Loucy (cell line): ENCODE data around the gene PHKB.

Experiments used
- H2AFZ ChIP-seq: fragments of 200-600 bp; sonication (generic); 2 replicates; pipeline ENCODE4 v1.6.0; 2016; ENCODE audit warnings: antibody characterized with exemption, mild to moderate bottlenecking, low read length, moderate library complexity
- H3F3A ChIP-seq: fragments of 200-600 bp; 2 replicates; pipeline ENCODE4 v1.6.0; 2016; ENCODE audit warnings: antibody characterized with exemption, low read depth, mild to moderate bottlenecking
- H3K27me3 ChIP-seq: fragments of 200-600 bp; sonication (generic); 2 replicates; pipeline ENCODE4 v1.6.1; 2014; ENCODE audit warnings: low read length, mild to moderate bottlenecking; ENCODE audit not compliant: insufficient read depth, poor library complexity, severe bottlenecking
- H3K36me3 ChIP-seq: fragments of 200-600 bp; sonication (generic); 2 replicates; pipeline ENCODE4 v1.6.1; 2016; ENCODE audit warnings: low read length; ENCODE audit not compliant: insufficient read depth
- H3K4me1 ChIP-seq: fragments of 200-600 bp; sonication (generic); 2 replicates; pipeline ENCODE4 v1.5.1; 2014; ENCODE audit warnings: low read length, mild to moderate bottlenecking; ENCODE audit not compliant: insufficient read depth, poor library complexity, severe bottlenecking
- H3K4me2 ChIP-seq: fragments of 200-600 bp; sonication (generic); 2 replicates; pipeline ENCODE4 v1.6.0; 2014; ENCODE audit warnings: antibody characterized with exemption, low read length, low read depth, mild to moderate bottlenecking; ENCODE audit not compliant: poor library complexity, severe bottlenecking
- H3K4me3 ChIP-seq: fragments of 200-600 bp; sonication (generic); 2 replicates; pipeline ENCODE4 v1.5.1; 2014; ENCODE audit warnings: low read length, mild to moderate bottlenecking, mixed read lengths; ENCODE audit not compliant: poor library complexity, severe bottlenecking
- H3K79me2 ChIP-seq: fragments of 200-600 bp; sonication (generic); 2 replicates; pipeline ENCODE4 v1.6.1; 2014; ENCODE audit warnings: low read length; ENCODE audit not compliant: insufficient read depth
- H3K9ac ChIP-seq: fragments of 200-600 bp; sonication (generic); 2 replicates; pipeline ENCODE4 v1.6.0; 2014; ENCODE audit warnings: mild to moderate bottlenecking, low read depth, low read length, moderate library complexity; ENCODE audit not compliant: poor library complexity, severe bottlenecking
- H3K9me2 ChIP-seq: fragments of 200-600 bp; sonication (generic); replicated peaks from 2 replicates; pipeline ENCODE4 v1.6.1; 2016; ENCODE audit warnings: low read depth, low read length, mixed read lengths
- H3K9me3 ChIP-seq: fragments of 200-600 bp; sonication (generic); 2 replicates; pipeline ENCODE4 v1.6.1; 2014; ENCODE audit warnings: mild to moderate bottlenecking, antibody characterized with exemption, low read length, low read depth; ENCODE audit not compliant: insufficient read depth
- H4K20me1 ChIP-seq: fragments of 200-600 bp; sonication (generic); 2 replicates; pipeline ENCODE4 v1.6.0; 2014; ENCODE audit warnings: antibody characterized with exemption, low read length, mild to moderate bottlenecking; ENCODE audit not compliant: insufficient read depth, poor library complexity, severe bottlenecking
- EZH2phosphoT487 ChIP-seq: fragments of 200-600 bp; IDR thresholded peaks from 2 replicates; pipeline ENCODE4 v1.6.1; 2018; ENCODE audit warnings: antibody characterized with exemption, mild to moderate bottlenecking, moderate library complexity, borderline replicate concordance
- TF ChIP-seq, protein P1 (sequence below): fragments of 200-600 bp; sonication (generic); conservative IDR thresholded peaks from 2 replicates; pipeline ENCODE4 v1.5.1; 2014; ENCODE audit warnings: mild to moderate bottlenecking, antibody characterized with exemption, low read length

The PHKB gene

DNA sequence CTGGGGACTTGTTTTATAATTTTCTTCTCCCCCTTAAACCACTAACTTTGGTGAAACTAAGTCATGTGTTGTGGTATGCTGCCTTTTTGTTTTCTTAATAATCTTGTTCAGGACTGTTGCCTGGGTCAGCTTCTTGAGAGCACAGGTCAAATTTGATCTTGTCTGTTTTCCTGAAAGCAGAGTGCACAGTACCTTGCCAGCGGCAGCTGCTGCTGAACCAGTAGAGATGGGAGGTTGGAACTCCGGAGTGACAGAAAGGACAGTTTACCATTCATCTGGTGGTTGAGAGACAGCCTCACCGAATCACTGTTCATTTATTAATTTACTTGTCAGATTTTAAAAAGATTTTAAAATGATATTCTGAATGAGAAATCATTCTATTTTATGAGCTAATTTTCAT is 125.0 kb downstream of the PHKB start:
- H4K20me1 ChIP-seq, result no peaks in the 10 kb centered on the region
- H2AFZ ChIP-seq, result no peak overlapping the region
- H3K27me3 ChIP-seq, result no peaks in the 10 kb centered on the region
- H3K4me3 ChIP-seq, result no peak overlapping the region
- no peak overlapping the region for H3K4me2 ChIP-seq
- H3K9me3 ChIP-seq, result no peaks in the 10 kb centered on the region
- TF ChIP-seq, protein P1, sequence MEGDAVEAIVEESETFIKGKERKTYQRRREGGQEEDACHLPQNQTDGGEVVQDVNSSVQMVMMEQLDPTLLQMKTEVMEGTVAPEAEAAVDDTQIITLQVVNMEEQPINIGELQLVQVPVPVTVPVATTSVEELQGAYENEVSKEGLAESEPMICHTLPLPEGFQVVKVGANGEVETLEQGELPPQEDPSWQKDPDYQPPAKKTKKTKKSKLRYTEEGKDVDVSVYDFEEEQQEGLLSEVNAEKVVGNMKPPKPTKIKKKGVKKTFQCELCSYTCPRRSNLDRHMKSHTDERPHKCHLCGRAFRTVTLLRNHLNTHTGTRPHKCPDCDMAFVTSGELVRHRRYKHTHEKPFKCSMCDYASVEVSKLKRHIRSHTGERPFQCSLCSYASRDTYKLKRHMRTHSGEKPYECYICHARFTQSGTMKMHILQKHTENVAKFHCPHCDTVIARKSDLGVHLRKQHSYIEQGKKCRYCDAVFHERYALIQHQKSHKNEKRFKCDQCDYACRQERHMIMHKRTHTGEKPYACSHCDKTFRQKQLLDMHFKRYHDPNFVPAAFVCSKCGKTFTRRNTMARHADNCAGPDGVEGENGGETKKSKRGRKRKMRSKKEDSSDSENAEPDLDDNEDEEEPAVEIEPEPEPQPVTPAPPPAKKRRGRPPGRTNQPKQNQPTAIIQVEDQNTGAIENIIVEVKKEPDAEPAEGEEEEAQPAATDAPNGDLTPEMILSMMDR, result no peak
- H3K9ac ChIP-seq, result no peak overlapping the region
- H3F3A ChIP-seq, result no peaks in the 10 kb centered on the region
- H3K36me3 ChIP-seq, result peaks cover 22% of the 10 kb centered on the region; the same call in 1 of the 2 replicates
- no peaks in the 10 kb centered on the region for H3K4me1 ChIP-seq
- no peaks in the 10 kb centered on the region for H3K9me2 ChIP-seq
- H3K79me2 ChIP-seq, result no peaks in the 10 kb centered on the region

DNA sequence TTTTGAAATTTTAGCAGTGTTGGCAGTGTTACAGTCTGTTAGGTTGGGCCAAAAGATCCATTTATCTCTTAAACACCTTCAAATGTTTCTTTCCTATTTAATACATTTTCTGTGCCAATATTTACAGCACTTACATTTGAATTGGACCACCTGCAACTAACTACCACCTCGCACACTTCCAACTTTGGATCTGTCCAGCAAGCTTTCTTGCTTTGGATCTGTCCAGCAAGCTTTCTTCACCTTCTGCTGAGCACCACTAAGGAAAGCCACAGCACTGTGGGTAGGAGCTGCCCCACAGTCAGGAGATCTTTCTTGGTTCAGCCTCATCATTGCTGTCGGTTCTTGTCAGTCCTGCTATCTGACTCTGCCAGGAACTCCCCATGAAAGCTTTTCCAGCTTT is 129.3 kb downstream of the PHKB start:
- Histone ChIP-seq H3K9me2 (no peaks in the 10 kb centered on the region), H3K27me3 (no peaks in the 10 kb centered on the region), H3K79me2 (no peaks in the 10 kb centered on the region), H3K4me1 (no peaks in the 10 kb centered on the region), H2AFZ (no peak overlapping the region), H3K4me3 (no peak overlapping the region), H3F3A (no peaks in the 10 kb centered on the region), H3K4me2 (no peak overlapping the region), H3K9me3 (no peaks in the 10 kb centered on the region), H4K20me1 (no peaks in the 10 kb centered on the region), H3K9ac (no peak overlapping the region), H3K36me3 (peaks cover 39% of the 10 kb centered on the region; the same call in 1 of the 2 replicates)
- TF ChIP-seq, protein P1, result no peak
- TF ChIP-seq EZH2phosphoT487, result no peak

DNA sequence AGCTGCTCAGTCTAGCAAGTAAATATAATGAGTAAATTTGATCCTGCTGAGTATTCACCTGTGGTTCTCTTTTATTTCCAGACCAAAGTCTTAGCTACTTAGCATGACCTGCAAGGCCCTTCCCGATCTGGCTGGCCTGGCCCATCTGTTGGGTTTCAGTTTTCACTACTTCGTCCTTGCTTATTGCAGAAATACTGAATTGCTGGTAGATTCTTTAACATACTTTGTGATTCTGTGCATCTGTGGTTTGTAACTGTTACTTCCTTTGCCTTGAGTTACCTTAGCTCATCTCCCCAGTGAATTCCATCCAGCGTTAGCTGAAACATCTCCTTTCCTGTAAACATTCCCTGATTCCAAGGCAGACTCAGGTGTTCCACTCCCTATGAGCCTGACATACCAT is 131.1 kb downstream of the PHKB start:
- no peak overlapping the region for H3K4me3 ChIP-seq
- no peaks in the 10 kb centered on the region for H3K79me2 ChIP-seq
- no peak overlapping the region for H3K9ac ChIP-seq
- no peak overlapping the region for H3K4me2 ChIP-seq
- H3K27me3 ChIP-seq, result no peaks in the 10 kb centered on the region
- no peaks in the 10 kb centered on the region for H3K9me2 ChIP-seq
- H4K20me1 ChIP-seq, result no peaks in the 10 kb centered on the region
- TF ChIP-seq, protein P1, result no peak
- TF ChIP-seq EZH2phosphoT487, result no peak
- H3K36me3 ChIP-seq, result peaks cover 39% of the 10 kb centered on the region; the same call in 1 of the 2 replicates
- no peaks in the 10 kb centered on the region for H3F3A ChIP-seq
- H2AFZ ChIP-seq, result no peak overlapping the region
- H3K9me3 ChIP-seq, result no peaks in the 10 kb centered on the region
- no peaks in the 10 kb centered on the region for H3K4me1 ChIP-seq
